Peyer's patch (tissue), 4 donors: ENCODE data around the gene WDR12. TPM values are rescaled to one million over a fixed set of nuclear protein-coding genes. Genes with fewer than 3 reads are reported as not detected.
"Not testable (repeated sequence)": the region's sequence is repeated elsewhere in the genome, so short reads cannot be mapped to it uniquely, and the experiment has no call there.

Experiments
- DNase-seq, 3 donors: peaks; one replicate each; pipeline ENCODE4 v3.0.0-alpha.2; 2017 to 2019
- H3K27ac ChIP-seq, 4 donors: fragments of 200-600 bp; sonication (generic); one replicate each; pipeline ENCODE4 v1.5.1; 2016 to 2019
- H3K27me3 ChIP-seq, 2 donors: fragments of 200-600 bp; sonication (generic); one replicate each; pipeline ENCODE4 v1.5.1; 2019
- H3K36me3 ChIP-seq, 3 donors: fragments of 200-600 bp; sonication (generic); one replicate each; pipeline ENCODE4 v1.5.1; 2016 to 2019
- H3K4me1 ChIP-seq, 4 donors: fragments of 200-600 bp; sonication (generic); one replicate each; pipeline ENCODE4 v1.5.1; 2016 to 2019
- H3K4me3 ChIP-seq, 4 donors: fragments of 200-600 bp; sonication (generic); 1 replicate in 3 of 4; 2 replicates in 1 of 4; pipeline ENCODE4 v1.5.1; 2016 to 2019; ENCODE audit warnings: mild to moderate bottlenecking in 1 of 4
- H3K9me3 ChIP-seq, 4 donors: fragments of 200-600 bp; sonication (generic); one replicate each; pipeline ENCODE4 v1.5.1; 2016 to 2019; ENCODE audit warnings: mild to moderate bottlenecking in 1 of 4
- CTCF ChIP-seq, 6 experiments: fragments of 450-650 bp in 4 of 6; fragments of 200-600 bp in 2 of 6; sonication (generic) in 1 of 6; IDR thresholded peaks; one replicate each; pipeline ENCODE4 v1.5.1; 2017 to 2019; ENCODE audit warnings: antibody characterized with exemption in 6 of 6, mild to moderate bottlenecking in 3 of 6, moderate library complexity in 1 of 6
- POLR2A ChIP-seq, 2 donors: fragments of 450-650 bp; IDR thresholded peaks; one replicate each; pipeline ENCODE4 v1.5.1; 2017; ENCODE audit warnings: antibody characterized with exemption in 2 of 2, mild to moderate bottlenecking in 2 of 2, moderate library complexity in 2 of 2
- total RNA-seq, 4 donors: library from RNA; depleted of rRNA; stranded (reverse); fragments of >200 nt; gene quantifications; one replicate each; pipeline ENCODE4 v1.1.0, GENCODE V29; 2016

Gene WDR12
- 10 to 100 TPM in 2 of 4 donors, 1 to 10 TPM in 2; 2.5 to 28.6 (median 15.0) TPM for total RNA-seq

GRCh38 chr2:202911512-202912341, at the start of gene WDR12, which contains the start of gene CARF:
WDR12 (minus strand) TSS chr2:202911673; CDS start chr2:202911476, 197 bp downstream.
CARF (plus strand) TSS chr2:202912275; CDS start chr2:202941903, 29,628 bp downstream.
- Histone ChIP-seq H3K27ac (peak within 1 kb of the TSS; percentile 66 to 88 (median 74)), H3K4me1 (peaks cover 0 to 13% (median 0%) of the 10 kb centered on the region in 4 donors), H3K27me3 (no peaks in the 10 kb centered on the region), H3K9me3 (no peaks in the 10 kb centered on the region), H3K4me3 (peak within 1 kb of the TSS; percentile 52 to 83 (median 74)), H3K36me3 (peaks cover 0 to 2% (median 0%) of the 10 kb centered on the region in 3 donors)
- peak; percentile 92 to 98 (median 94) for DNase-seq
- TF ChIP-seq POLR2A (IDR thresholded peaks at IDR 0.05) (peak; percentile 54 to 59), CTCF (IDR thresholded peaks at IDR 0.05) (peak in 1 of 6 experiments; percentile 11)

GRCh38 chr2:202960524-202960923, 49.1 kb upstream of the WDR12 start:
- no peak for DNase-seq
- H3K27me3 ChIP-seq, result no peaks in the 10 kb centered on the region
- H3K4me3 ChIP-seq, result no peak overlapping the region
- no peaks in the 10 kb centered on the region for H3K9me3 ChIP-seq
- no peaks in the 10 kb centered on the region for H3K4me1 ChIP-seq
- peaks cover 0 to 15% (median 0%) of the 10 kb centered on the region in 3 donors for H3K36me3 ChIP-seq
- no peak overlapping the region for H3K27ac ChIP-seq
- TF ChIP-seq POLR2A (IDR thresholded peaks at IDR 0.05) (no peak), CTCF (IDR thresholded peaks at IDR 0.05) (no peak)

GRCh38 chr2:202950592-202950991, 39.1 kb upstream of the WDR12 start:
- no peak for DNase-seq
- no peaks in the 10 kb centered on the region for H3K27me3 ChIP-seq
- no peak overlapping the region for H3K27ac ChIP-seq
- no peak overlapping the region for H3K4me3 ChIP-seq
- H3K36me3 ChIP-seq, result peaks cover 0 to 9% (median 0%) of the 10 kb centered on the region in 3 donors
- no peaks in the 10 kb centered on the region for H3K4me1 ChIP-seq
- TF ChIP-seq CTCF (IDR thresholded peaks at IDR 0.05), result no peak
- TF ChIP-seq POLR2A (IDR thresholded peaks at IDR 0.05), result no peak
- H3K9me3 ChIP-seq, result no peaks in the 10 kb centered on the region

GRCh38 chr2:202949333-202949732, 37.9 kb upstream of the WDR12 start:
- H3K27ac ChIP-seq, H3K4me1 ChIP-seq, H3K36me3 ChIP-seq, H3K27me3 ChIP-seq, DNase-seq, H3K4me3 ChIP-seq, H3K9me3 ChIP-seq: not testable (repeated sequence)

- TF ChIP-seq POLR2A (IDR thresholded peaks at IDR 0.05), result no peak
- TF ChIP-seq CTCF (IDR thresholded peaks at IDR 0.05), result no peak
- no peaks in the 10 kb centered on the region for H3K4me1 ChIP-seq
- H3K9me3 ChIP-seq, result no peaks in the 10 kb centered on the region
- H3K27ac ChIP-seq, result no peak overlapping the region
- H3K27me3 ChIP-seq, result no peaks in the 10 kb centered on the region
- H3K36me3 ChIP-seq, result peaks cover 0 to 8% (median 0%) of the 10 kb centered on the region in 3 donors
- no peak for DNase-seq
- no peak overlapping the region for H3K4me3 ChIP-seq
Observed at GRCh38 chr2:202945497-202945896, 34.0 kb upstream of the WDR12 start.

- H3K4me3 ChIP-seq, result no peak overlapping the region
- H3K36me3 ChIP-seq, result peaks cover 0 to 8% (median 0%) of the 10 kb centered on the region in 3 donors
- no peaks in the 10 kb centered on the region for H3K4me1 ChIP-seq
- no peaks in the 10 kb centered on the region for H3K27me3 ChIP-seq
- TF ChIP-seq CTCF (IDR thresholded peaks at IDR 0.05), result no peak
- no peak for TF ChIP-seq POLR2A (IDR thresholded peaks at IDR 0.05)
- H3K9me3 ChIP-seq, result no peaks in the 10 kb centered on the region
- DNase-seq, result no peak
- no peak overlapping the region for H3K27ac ChIP-seq
Observed at GRCh38 chr2:202944816-202945215, 33.3 kb upstream of the WDR12 start.
